Renal cortical epithelial cell (primary cell): ENCODE measurements around the gene GRPEL1. TPM values are rescaled to one million over a fixed set of nuclear protein-coding genes. Genes with fewer than 3 reads are reported as not detected.

Experiments used
- DNase-seq: peaks from one replicate; pipeline ENCODE4 v3.0.0-alpha.2; 2011; ENCODE audit warnings: low read depth
- total RNA-seq: library from RNA; depleted of rRNA; stranded (reverse); fragments of >200 nt; gene quantifications from 2 replicates; pipeline ENCODE4 v1.2.3, GENCODE V29; 2014

The GRPEL1 gene
- total RNA-seq, 1 donor from 2014 or later: 42.2 TPM

GRCh38 chr4:7066006-7066405 is 1.9 kb downstream of the GRPEL1 start:
- no peak for DNase-seq

- no peak for DNase-seq
These were observed 4.5 kb downstream of the GRPEL1 start for GRCh38 chr4:7063362-7063761.

- DNase-seq: peak; percentile 32
These were observed 5.0 kb downstream of the GRPEL1 start for GRCh38 chr4:7062816-7063215.

- no peak for DNase-seq
These were observed 6.0 kb downstream of the GRPEL1 start for GRCh38 chr4:7061815-7062214.

GRCh38 chr4:7060346-7061150 is 7.3 kb downstream of the GRPEL1 start:
- DNase-seq: no peak

GRCh38 chr4:7059662-7060061 is 8.2 kb downstream of the GRPEL1 start:
- DNase-seq: no peak

- DNase-seq: no peak
These were observed 9.1 kb downstream of the GRPEL1 start for GRCh38 chr4:7058792-7059191.

- no peak for DNase-seq
These were observed 11.9 kb downstream of the GRPEL1 start for GRCh38 chr4:7055990-7056325.

GRCh38 chr4:7055111-7055989 is 12.5 kb downstream of the GRPEL1 start:
- DNase-seq: no peak

GRCh38 chr4:7054106-7054880 is 13.6 kb downstream of the GRPEL1 start:
- DNase-seq: no peak

- no peak for DNase-seq
These were observed 14.7 kb downstream of the GRPEL1 start for GRCh38 chr4:7052923-7053715.

- DNase-seq: no peak
These were observed 15.6 kb downstream of the GRPEL1 start for GRCh38 chr4:7052313-7052712.

GRCh38 chr4:7051905-7052304 is 16.0 kb downstream of the GRPEL1 start:
- DNase-seq: no peak

- DNase-seq: no peak
These were observed 16.7 kb downstream of the GRPEL1 start for GRCh38 chr4:7051144-7051495.

- DNase-seq: no peak
These were observed 17.3 kb downstream of the GRPEL1 start for GRCh38 chr4:7050481-7051143.

GRCh38 chr4:7049739-7050138 is 18.1 kb downstream of the GRPEL1 start:
- DNase-seq: no peak

- no peak for DNase-seq
These were observed 18.6 kb downstream of the GRPEL1 start for GRCh38 chr4:7049295-7049694.

- no peak for DNase-seq
These were observed 19.2 kb downstream of the GRPEL1 start for GRCh38 chr4:7048642-7049041.

GRCh38 chr4:7046971-7047370 is 20.9 kb downstream of the GRPEL1 start:
- no peak for DNase-seq

GRCh38 chr4:7045961-7046921 is 21.6 kb downstream of the GRPEL1 start:
- peak; percentile 82 for DNase-seq
